ENCODE results near the gene CCL11. TPM values are rescaled to one million over a fixed set of nuclear protein-coding genes. Genes with fewer than 3 reads are reported as not detected.

Gene CCL11
- polyA plus RNA-seq, 1 of the 3 experiments (the other 2 are of a cell fraction), result not detected

- H3K27me3 ChIP-seq (ENCODE audit: insufficient read depth), result no peaks in the 10 kb centered on the region
- peaks cover 8% of the 10 kb centered on the region; the same call in 1 of the 2 replicates for H3K79me2 ChIP-seq (ENCODE audit: insufficient read depth)
- 71% methylated on average over 5 of the region's 5 CpGs for WGBS (ENCODE audit: low lambda C conversion rate)
- H3K9ac ChIP-seq, result 0 out of 2 replicates have a peak overlapping the region, but pooled peaks have one; percentile 81
- no peaks in the 10 kb centered on the region for H3K9me3 ChIP-seq
- ChIA-PET CTCF (interaction anchor here (2.1 kb wide), 1 partner anchor 104 kb away, joined by 10 read pairs; no protein-coding TSS in a partner anchor), POLR2A (no interaction called here)
- no peak overlapping the region; the same call in 1 of the 2 replicates for H3K4me2 ChIP-seq
- H3K4me1 ChIP-seq (ENCODE audit: control insufficient read depth in 1 of 2, insufficient read depth in 2 of 2, low read depth in 1 of 2, low read length in 1 of 2), result peaks cover 16 to 21% of the 10 kb centered on the region in 2 experiments
- H3F3A ChIP-seq (replicated peaks; ENCODE audit: insufficient read depth), result peaks cover 39% of the 10 kb centered on the region
- DNase-seq, result no peak
- no peaks in the 10 kb centered on the region for H4K20me1 ChIP-seq (ENCODE audit: insufficient read depth)
- H3K36me3 ChIP-seq (replicated peaks in 1 of 2; ENCODE audit: control insufficient read depth in 1 of 2, insufficient read depth in 2 of 2, low read length in 1 of 2), result peaks cover 0 to 6% of the 10 kb centered on the region in 2 experiments
- H3K27ac ChIP-seq (ENCODE audit: low read depth in 2 of 2, low read length in 1 of 2), result no peak overlapping the region
- TF ChIP-seq EZH2phosphoT487 (IDR thresholded peaks at IDR 0.05; ENCODE audit: borderline replicate concordance, low read depth) (no peak), MXI1 (IDR thresholded peaks at IDR 0.05; ENCODE audit: low read depth, low read length) (no peak), JUND (IDR thresholded peaks at IDR 0.05) (peak; percentile 28; the same call in 1 of the 2 replicates), PBX3 (IDR thresholded peaks at IDR 0.05) (peak; percentile 47; the same call in 1 of the 2 replicates), RFX5 (IDR thresholded peaks at IDR 0.05; ENCODE audit: low read length) (no peak), FOSL2 (IDR thresholded peaks at IDR 0.05; ENCODE audit: borderline replicate concordance, low read depth) (no peak)
- TF ChIP-seq, protein P1, sequence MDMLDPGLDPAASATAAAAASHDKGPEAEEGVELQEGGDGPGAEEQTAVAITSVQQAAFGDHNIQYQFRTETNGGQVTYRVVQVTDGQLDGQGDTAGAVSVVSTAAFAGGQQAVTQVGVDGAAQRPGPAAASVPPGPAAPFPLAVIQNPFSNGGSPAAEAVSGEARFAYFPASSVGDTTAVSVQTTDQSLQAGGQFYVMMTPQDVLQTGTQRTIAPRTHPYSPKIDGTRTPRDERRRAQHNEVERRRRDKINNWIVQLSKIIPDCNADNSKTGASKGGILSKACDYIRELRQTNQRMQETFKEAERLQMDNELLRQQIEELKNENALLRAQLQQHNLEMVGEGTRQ (IDR thresholded peaks at IDR 0.05; ENCODE audit: borderline replicate concordance, low read depth, low read length), result no peak
- peak overlapping the region in 1 of 2 experiments; percentile 2; a peak in 1 of 4 replicates for H3K4me3 ChIP-seq (ENCODE audit: low read depth in 2 of 2, low read length in 1 of 2)
- no peak overlapping the region for H2AFZ ChIP-seq (ENCODE audit: low read depth)
- H3K9me2 ChIP-seq, result no peaks in the 10 kb centered on the region
Measured at GRCh38 chr17:34257299-34257985, 28.1 kb upstream of the CCL11 start.

GRCh38 chr17:34257986-34258326 is 27.6 kb upstream of the CCL11 start:
- TF ChIP-seq, protein P2, sequence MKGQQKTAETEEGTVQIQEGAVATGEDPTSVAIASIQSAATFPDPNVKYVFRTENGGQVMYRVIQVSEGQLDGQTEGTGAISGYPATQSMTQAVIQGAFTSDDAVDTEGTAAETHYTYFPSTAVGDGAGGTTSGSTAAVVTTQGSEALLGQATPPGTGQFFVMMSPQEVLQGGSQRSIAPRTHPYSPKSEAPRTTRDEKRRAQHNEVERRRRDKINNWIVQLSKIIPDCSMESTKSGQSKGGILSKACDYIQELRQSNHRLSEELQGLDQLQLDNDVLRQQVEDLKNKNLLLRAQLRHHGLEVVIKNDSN (IDR thresholded peaks at IDR 0.05; ENCODE audit: borderline replicate concordance, low read depth), result no peak
- TF ChIP-seq GATA2 (CRISPR knock-in tag; IDR thresholded peaks at IDR 0.05) (no peak), FOXM1 (IDR thresholded peaks at IDR 0.05; ENCODE audit: low read depth) (no peak), EZH2phosphoT487 (IDR thresholded peaks at IDR 0.05; ENCODE audit: borderline replicate concordance, low read depth) (no peak), SIN3A (IDR thresholded peaks at IDR 0.05; ENCODE audit: borderline replicate concordance, low read depth, low read length) (no peak), RFX5 (IDR thresholded peaks at IDR 0.05; ENCODE audit: low read length) (no peak), JUND (IDR thresholded peaks at IDR 0.05) (no peak), POLR2AphosphoS5 (IDR thresholded peaks at IDR 0.05; ENCODE audit: low read depth, low read length) (no peak)
- TF ChIP-seq, protein P3, sequence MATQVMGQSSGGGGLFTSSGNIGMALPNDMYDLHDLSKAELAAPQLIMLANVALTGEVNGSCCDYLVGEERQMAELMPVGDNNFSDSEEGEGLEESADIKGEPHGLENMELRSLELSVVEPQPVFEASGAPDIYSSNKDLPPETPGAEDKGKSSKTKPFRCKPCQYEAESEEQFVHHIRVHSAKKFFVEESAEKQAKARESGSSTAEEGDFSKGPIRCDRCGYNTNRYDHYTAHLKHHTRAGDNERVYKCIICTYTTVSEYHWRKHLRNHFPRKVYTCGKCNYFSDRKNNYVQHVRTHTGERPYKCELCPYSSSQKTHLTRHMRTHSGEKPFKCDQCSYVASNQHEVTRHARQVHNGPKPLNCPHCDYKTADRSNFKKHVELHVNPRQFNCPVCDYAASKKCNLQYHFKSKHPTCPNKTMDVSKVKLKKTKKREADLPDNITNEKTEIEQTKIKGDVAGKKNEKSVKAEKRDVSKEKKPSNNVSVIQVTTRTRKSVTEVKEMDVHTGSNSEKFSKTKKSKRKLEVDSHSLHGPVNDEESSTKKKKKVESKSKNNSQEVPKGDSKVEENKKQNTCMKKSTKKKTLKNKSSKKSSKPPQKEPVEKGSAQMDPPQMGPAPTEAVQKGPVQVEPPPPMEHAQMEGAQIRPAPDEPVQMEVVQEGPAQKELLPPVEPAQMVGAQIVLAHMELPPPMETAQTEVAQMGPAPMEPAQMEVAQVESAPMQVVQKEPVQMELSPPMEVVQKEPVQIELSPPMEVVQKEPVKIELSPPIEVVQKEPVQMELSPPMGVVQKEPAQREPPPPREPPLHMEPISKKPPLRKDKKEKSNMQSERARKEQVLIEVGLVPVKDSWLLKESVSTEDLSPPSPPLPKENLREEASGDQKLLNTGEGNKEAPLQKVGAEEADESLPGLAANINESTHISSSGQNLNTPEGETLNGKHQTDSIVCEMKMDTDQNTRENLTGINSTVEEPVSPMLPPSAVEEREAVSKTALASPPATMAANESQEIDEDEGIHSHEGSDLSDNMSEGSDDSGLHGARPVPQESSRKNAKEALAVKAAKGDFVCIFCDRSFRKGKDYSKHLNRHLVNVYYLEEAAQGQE (IDR thresholded peaks at IDR 0.05; ENCODE audit: low read depth, low read length), result no peak
- TF ChIP-seq, protein P1 (IDR thresholded peaks at IDR 0.05; ENCODE audit: borderline replicate concordance, low read depth, low read length), result no peak
- Histone ChIP-seq H3K27me3 (ENCODE audit: insufficient read depth) (no peaks in the 10 kb centered on the region), H3K9me3 (no peaks in the 10 kb centered on the region), H3K79me2 (ENCODE audit: insufficient read depth) (peaks cover 8% of the 10 kb centered on the region; the same call in 1 of the 2 replicates), H3K4me3 (ENCODE audit: low read depth in 2 of 2, low read length in 1 of 2) (no peak overlapping the region), H2AFZ (ENCODE audit: low read depth) (no peak overlapping the region), H3K27ac (ENCODE audit: low read depth in 2 of 2, low read length in 1 of 2) (no peak overlapping the region), H3K9me2 (no peaks in the 10 kb centered on the region), H3K4me2 (no peak overlapping the region), H3K9ac (no peak overlapping the region), H3K4me1 (ENCODE audit: control insufficient read depth in 1 of 2, insufficient read depth in 2 of 2, low read depth in 1 of 2, low read length in 1 of 2) (peaks cover 14 to 16% of the 10 kb centered on the region in 2 experiments), H3F3A (replicated peaks; ENCODE audit: insufficient read depth) (peaks cover 34% of the 10 kb centered on the region), H3K36me3 (replicated peaks in 1 of 2; ENCODE audit: control insufficient read depth in 1 of 2, insufficient read depth in 2 of 2, low read length in 1 of 2) (peaks cover 0 to 6% of the 10 kb centered on the region in 2 experiments), H4K20me1 (ENCODE audit: insufficient read depth) (no peaks in the 10 kb centered on the region)
- POLR2A ChIA-PET, result no interaction called here
- DNase-seq, result no peak
- 68% methylated on average over 1 of the region's 1 CpG for WGBS (ENCODE audit: low lambda C conversion rate)
- CTCF ChIA-PET, result interaction anchor here (2.1 kb wide), 1 partner anchor 104 kb away, joined by 10 read pairs; no protein-coding TSS in a partner anchor

Measured in SK-N-SH (cell line).